ENCODE results near the gene MFGE8. TPM values are rescaled to one million over a fixed set of nuclear protein-coding genes. Genes with fewer than 3 reads are reported as not detected.

Gene MFGE8
- total RNA-seq, 4 donors from 2014 or later = 56.9 to 228 (median 74.1) TPM

GRCh38 chr15:88852476-88852875 lies 60.7 kb downstream of the MFGE8 start:
- Histone ChIP-seq H3K4me3 (no peak overlapping the region), H3K27me3 (no peaks in the 10 kb centered on the region), H3K9me3 (no peaks in the 10 kb centered on the region), H3K27ac (no peak overlapping the region), H3K4me1 (no peaks in the 10 kb centered on the region), H3K36me3 (no peaks in the 10 kb centered on the region)
- TF ChIP-seq POLR2AphosphoS5 (IDR thresholded peaks at IDR 0.05) = no peak
- TF ChIP-seq CTCF (IDR thresholded peaks at IDR 0.05) = no peak
- no peak for TF ChIP-seq EP300 (IDR thresholded peaks at IDR 0.05; ENCODE audit: low read depth)
- TF ChIP-seq POLR2A (IDR thresholded peaks at IDR 0.05) = no peak
- in situ Hi-C loops (cut with MboI; ENCODE audit: low pct_ligation_motif_present in 1 of 4, low pct_unique_long_range_greater_than_20kb in 1 of 4, low sequenced_read_pairs in 3 of 4) (no loop called here), intact Hi-C loops (cut with DNase I; ENCODE audit: low total_unique reads) (no loop called here)
- DNase-seq = no peak

- intact Hi-C loops (cut with DNase I; ENCODE audit: low total_unique reads) (no loop called here), in situ Hi-C loops (cut with MboI; ENCODE audit: low pct_ligation_motif_present in 1 of 4, low pct_unique_long_range_greater_than_20kb in 1 of 4, low sequenced_read_pairs in 3 of 4) (loop anchor here in 1 of 4 donors (25.0 kb wide), 1 partner anchor 187 kb away; no protein-coding TSS in a partner anchor)
- H3K27ac ChIP-seq = no peak overlapping the region
Measured at GRCh38 chr15:88849376-88850072, 63.7 kb downstream of the MFGE8 start.

More at GRCh38 chr15:88849376-88850072, 63.7 kb downstream of the MFGE8 start:
- no peak for TF ChIP-seq POLR2AphosphoS5 (IDR thresholded peaks at IDR 0.05)
- Histone ChIP-seq H3K4me1 (no peaks in the 10 kb centered on the region), H3K9me3 (no peaks in the 10 kb centered on the region), H3K36me3 (no peaks in the 10 kb centered on the region), H3K27me3 (no peaks in the 10 kb centered on the region), H3K4me3 (no peak overlapping the region)
- WGBS, 2 donors (ENCODE audit: low coverage in 1 of 2) = 0 to 83% methylated on average over 1 to 22 of the region's 22 CpGs
- no peak for DNase-seq

Other genes starting within 250 kb of the MFGE8 start
- under 1 TPM in 1 of 4 donors, not detected in 3; 0.14 TPM for gene ACAN, start 109.9 kb downstream of the MFGE8 start, total RNA-seq
- 1 to 10 TPM in 3 of 4 donors, under 1 TPM in 1; 0.37 to 3.8 (median 2.7) TPM for gene HAPLN3, start 17.8 kb downstream of the MFGE8 start, total RNA-seq
- gene ABHD2, start 175.1 kb upstream of the MFGE8 start, total RNA-seq = 10 to 100 TPM; 37.8 to 81.5 (median 58.3) TPM

All from transverse colon (tissue), 4 donors.